ENCODE measurements around the gene KIF26B.

Gene KIF26B

DNA sequence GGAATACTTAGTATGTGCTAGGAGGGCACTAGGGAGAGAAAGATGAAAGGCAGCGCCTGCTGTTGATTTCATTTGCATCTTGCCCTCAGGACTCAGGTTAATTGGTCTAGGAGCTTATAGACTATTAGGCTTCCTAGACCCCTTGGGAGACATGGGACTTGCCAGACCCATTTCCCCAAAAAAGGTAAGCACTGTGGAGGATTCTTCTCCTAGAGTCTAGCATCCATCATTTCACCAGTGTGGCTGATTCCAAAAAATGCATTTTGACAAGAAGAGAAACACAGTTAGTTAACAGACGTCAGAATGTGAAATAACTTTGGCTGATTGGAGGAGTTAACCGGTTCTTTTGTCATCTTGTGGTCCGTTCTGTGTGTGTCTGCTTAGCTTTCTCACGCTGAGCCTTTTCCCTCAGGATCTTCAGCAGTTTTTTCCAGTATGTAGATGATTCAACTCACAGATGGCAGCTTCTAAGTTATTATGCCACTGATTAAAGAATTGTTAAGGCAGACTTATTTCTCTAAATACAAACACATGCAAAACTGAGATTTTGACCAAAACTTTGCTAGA is 108.8 kb downstream of the KIF26B start:
- Histone ChIP-seq H3K4me1 (ENCODE audit: control insufficient read depth, insufficient read depth, low read length) (no peaks in the 10 kb centered on the region), H3K27ac (ENCODE audit: low read depth, low read length) (no peak overlapping the region), H3K27me3 (ENCODE audit: control insufficient read depth, insufficient read depth, low read length) (no peaks in the 10 kb centered on the region), H3K4me3 (ENCODE audit: low read length) (no peak overlapping the region), H3K9ac (ENCODE audit: low read length) (no peak overlapping the region), H3K36me3 (ENCODE audit: control insufficient read depth, insufficient read depth, low read length) (no peaks in the 10 kb centered on the region)

DNA sequence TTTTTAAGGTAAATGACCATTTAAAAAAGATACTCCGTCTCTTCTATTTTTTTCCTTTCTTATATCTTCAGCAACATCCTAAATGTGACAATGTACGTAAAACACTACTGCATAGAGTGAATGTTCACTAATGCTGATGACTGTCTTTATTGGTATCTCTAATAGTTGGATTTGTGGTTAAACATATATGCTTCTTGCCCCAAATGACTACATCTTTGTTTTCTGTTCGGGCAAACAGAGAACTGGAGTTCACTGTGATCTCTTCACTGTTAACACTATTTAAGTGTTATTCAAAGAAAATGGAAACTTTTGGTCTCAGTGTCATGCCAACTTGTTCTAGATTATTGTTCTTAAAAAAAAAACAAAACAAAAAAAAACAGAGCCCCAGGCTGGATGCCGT is 109.4 kb downstream of the KIF26B start:
- Histone ChIP-seq H3K4me1 (ENCODE audit: control insufficient read depth, insufficient read depth, low read length) (no peaks in the 10 kb centered on the region), H3K27me3 (ENCODE audit: control insufficient read depth, insufficient read depth, low read length) (no peaks in the 10 kb centered on the region), H3K27ac (ENCODE audit: low read depth, low read length) (no peak overlapping the region), H3K4me3 (ENCODE audit: low read length) (no peak overlapping the region), H3K36me3 (ENCODE audit: control insufficient read depth, insufficient read depth, low read length) (no peaks in the 10 kb centered on the region), H3K9ac (ENCODE audit: low read length) (no peak overlapping the region)

DNA sequence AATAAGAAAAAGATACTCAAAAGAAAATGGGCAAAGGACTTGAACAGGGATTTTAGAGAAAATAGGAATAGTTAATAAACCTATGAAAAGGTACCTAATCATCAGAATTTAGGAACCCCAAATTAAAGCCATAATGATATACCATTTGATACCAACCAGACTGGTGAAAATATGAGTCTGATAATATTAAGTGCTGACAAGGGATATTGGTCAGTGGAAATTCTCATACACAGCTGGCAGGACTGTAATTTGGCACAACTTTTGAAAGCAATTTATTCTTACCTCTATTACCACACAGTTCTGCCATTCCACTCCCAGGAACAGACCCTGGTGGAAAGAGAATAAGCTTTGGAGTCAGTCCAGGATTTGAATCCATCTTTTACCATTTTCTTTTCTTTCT is 111.3 kb downstream of the KIF26B start:
- H3K9ac ChIP-seq (ENCODE audit: low read length): no peak overlapping the region
- no peak overlapping the region for H3K27ac ChIP-seq (ENCODE audit: low read depth, low read length)
- H3K4me1 ChIP-seq (ENCODE audit: control insufficient read depth, insufficient read depth, low read length): no peaks in the 10 kb centered on the region
- H3K36me3 ChIP-seq (ENCODE audit: control insufficient read depth, insufficient read depth, low read length): no peaks in the 10 kb centered on the region
- no peak overlapping the region for H3K4me3 ChIP-seq (ENCODE audit: low read length)
- no peaks in the 10 kb centered on the region for H3K27me3 ChIP-seq (ENCODE audit: control insufficient read depth, insufficient read depth, low read length)

DNA sequence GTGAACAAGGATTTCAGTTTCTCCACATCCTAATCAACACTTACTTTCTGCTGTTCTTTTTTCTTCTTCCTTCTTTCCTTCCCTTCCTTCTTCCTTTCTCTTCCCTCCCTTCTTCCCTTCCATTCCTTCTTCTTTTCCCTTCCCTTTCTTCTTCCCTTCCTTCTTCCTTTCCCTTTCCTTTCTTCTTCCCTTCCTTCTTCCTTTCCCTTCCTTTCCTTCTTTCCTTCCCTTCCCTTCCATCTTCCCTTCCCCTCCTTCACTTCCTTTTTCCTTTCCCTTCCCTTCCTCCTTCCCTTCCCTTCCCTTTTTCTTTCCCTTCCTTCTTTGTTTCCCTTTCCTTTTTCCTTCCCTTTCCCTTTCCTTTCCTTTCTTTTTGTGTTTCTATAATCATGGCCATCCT is 115.3 kb downstream of the KIF26B start:
- Histone ChIP-seq H3K9ac (ENCODE audit: low read length) (no peak overlapping the region), H3K27me3 (ENCODE audit: control insufficient read depth, insufficient read depth, low read length) (no peaks in the 10 kb centered on the region), H3K36me3 (ENCODE audit: control insufficient read depth, insufficient read depth, low read length) (no peaks in the 10 kb centered on the region), H3K27ac (ENCODE audit: low read depth, low read length) (no peak overlapping the region), H3K4me3 (ENCODE audit: low read length) (no peak overlapping the region), H3K4me1 (ENCODE audit: control insufficient read depth, insufficient read depth, low read length) (no peaks in the 10 kb centered on the region)

DNA sequence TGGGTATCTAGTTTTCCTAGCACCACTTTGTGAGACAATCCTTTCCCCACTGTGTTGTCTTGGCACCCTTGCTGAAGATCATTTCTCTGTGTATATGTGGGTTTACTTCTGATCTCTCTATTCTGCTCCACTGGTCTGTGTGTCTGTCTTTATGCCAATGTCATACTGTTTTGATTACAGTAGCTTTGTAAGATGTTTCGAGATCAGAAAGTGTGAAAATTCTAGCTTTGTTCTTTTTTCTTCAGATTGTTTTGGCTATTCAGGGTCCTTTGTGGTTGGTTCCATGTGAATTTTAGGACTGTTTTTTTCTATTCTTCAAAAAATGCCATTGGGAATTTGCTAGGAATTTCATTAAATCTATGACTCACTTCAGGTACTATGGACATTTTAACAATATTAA is 116.2 kb downstream of the KIF26B start:
- no peaks in the 10 kb centered on the region for H3K27me3 ChIP-seq (ENCODE audit: control insufficient read depth, insufficient read depth, low read length)
- no peak overlapping the region for H3K4me3 ChIP-seq (ENCODE audit: low read length)
- H3K4me1 ChIP-seq (ENCODE audit: control insufficient read depth, insufficient read depth, low read length): no peaks in the 10 kb centered on the region
- H3K9ac ChIP-seq (ENCODE audit: low read length): no peak overlapping the region
- no peak overlapping the region for H3K27ac ChIP-seq (ENCODE audit: low read depth, low read length)
- no peaks in the 10 kb centered on the region for H3K36me3 ChIP-seq (ENCODE audit: control insufficient read depth, insufficient read depth, low read length)

DNA sequence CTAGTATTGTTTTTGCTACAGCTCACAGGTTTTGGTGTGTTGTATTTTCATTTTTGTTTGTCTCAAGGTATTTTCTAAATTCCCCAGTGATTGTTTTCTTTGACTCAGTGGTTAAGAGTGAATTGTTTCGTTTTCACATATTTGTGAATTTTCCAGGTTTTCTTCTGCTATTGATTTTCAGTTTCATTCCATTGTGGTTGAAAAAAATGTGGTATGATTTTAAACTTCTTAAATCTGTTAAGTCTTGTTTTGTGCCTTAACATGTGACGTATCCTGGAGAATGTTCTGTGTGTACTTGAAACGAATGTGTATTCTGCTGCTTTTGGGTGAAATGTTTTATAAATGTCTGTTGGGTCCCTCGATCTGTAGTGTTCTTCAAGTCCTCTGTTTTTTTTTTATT is 117.9 kb downstream of the KIF26B start:
- Histone ChIP-seq H3K4me3 (ENCODE audit: low read length) (no peak overlapping the region), H3K27me3 (ENCODE audit: control insufficient read depth, insufficient read depth, low read length) (no peaks in the 10 kb centered on the region), H3K36me3 (ENCODE audit: control insufficient read depth, insufficient read depth, low read length) (no peaks in the 10 kb centered on the region), H3K4me1 (ENCODE audit: control insufficient read depth, insufficient read depth, low read length) (no peaks in the 10 kb centered on the region), H3K9ac (ENCODE audit: low read length) (no peak overlapping the region), H3K27ac (ENCODE audit: low read depth, low read length) (no peak overlapping the region)

DNA sequence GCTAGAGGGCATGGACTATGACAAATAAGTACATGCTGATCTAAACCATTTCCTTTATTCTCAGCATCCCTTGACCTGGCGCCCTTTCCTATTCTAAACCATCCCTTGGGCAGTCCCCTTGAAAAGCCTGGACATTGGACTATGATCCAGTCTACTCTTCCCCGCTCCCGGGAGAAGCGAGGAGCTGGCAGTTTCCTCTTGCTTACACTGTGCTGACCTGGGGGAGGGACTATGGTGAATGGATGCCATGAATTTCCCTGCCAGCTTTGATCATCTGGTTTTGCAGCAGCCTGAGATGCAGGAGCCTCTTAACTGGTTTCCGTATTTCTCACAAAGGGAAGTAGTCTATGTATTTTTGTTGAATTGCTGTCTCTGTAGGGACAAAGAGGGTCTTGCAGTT is 121.7 kb downstream of the KIF26B start:
- Histone ChIP-seq H3K9ac (ENCODE audit: low read length) (no peak overlapping the region), H3K27me3 (ENCODE audit: control insufficient read depth, insufficient read depth, low read length) (no peaks in the 10 kb centered on the region)

DNA sequence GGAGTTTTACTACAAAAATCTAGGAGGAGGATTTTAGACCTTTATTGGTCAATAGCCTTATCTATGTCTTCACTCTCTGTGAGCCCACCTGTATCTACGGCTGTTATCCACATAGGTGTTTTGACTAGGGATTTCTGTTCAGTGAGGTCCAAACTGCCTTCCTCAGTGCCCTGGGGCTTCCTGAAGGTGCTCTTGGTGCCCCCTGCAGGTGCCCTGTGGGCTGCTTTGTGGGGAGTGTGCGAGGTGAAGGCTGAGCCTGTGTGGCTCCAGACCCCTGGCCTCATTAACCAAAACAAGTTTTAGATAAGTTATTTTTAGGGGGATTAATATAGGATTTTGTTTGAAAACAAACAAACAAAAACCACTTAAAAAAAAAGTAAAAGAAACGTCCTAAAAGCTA is 122.5 kb downstream of the KIF26B start:
- no peaks in the 10 kb centered on the region for H3K27me3 ChIP-seq (ENCODE audit: control insufficient read depth, insufficient read depth, low read length)
- H3K27ac ChIP-seq (ENCODE audit: low read depth, low read length): no peak overlapping the region
- H3K4me3 ChIP-seq (ENCODE audit: low read length): no peak overlapping the region
- no peak overlapping the region for H3K9ac ChIP-seq (ENCODE audit: low read length)
- H3K36me3 ChIP-seq (ENCODE audit: control insufficient read depth, insufficient read depth, low read length): no peaks in the 10 kb centered on the region
- H3K4me1 ChIP-seq (ENCODE audit: control insufficient read depth, insufficient read depth, low read length): no peaks in the 10 kb centered on the region

More for the DNA sequence above, 121.7 kb downstream of the KIF26B start:
- H3K27ac ChIP-seq (ENCODE audit: low read depth, low read length): no peak overlapping the region
- H3K4me1 ChIP-seq (ENCODE audit: control insufficient read depth, insufficient read depth, low read length): no peaks in the 10 kb centered on the region
- no peaks in the 10 kb centered on the region for H3K36me3 ChIP-seq (ENCODE audit: control insufficient read depth, insufficient read depth, low read length)
- no peak overlapping the region for H3K4me3 ChIP-seq (ENCODE audit: low read length)

DNA sequence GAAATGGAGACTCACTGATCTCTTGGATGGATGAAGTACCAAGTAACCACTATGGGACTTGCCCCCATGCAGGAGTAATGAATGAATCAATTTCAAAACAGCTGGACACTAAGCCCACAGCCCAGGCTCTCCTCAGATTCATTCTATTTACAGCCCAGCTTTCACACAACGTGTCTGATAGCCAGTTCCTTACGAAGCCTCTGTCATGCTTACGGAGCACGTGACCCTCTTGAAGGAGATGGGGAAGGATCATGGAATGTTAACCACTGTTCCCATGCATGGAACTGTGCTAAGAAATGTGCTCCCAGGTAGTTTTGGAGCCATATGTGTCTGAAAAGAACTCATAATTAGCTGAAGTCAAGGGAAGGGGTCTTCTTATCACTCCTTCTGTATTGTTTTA is 124.1 kb downstream of the KIF26B start:
- H3K36me3 ChIP-seq (ENCODE audit: control insufficient read depth, insufficient read depth, low read length): no peaks in the 10 kb centered on the region
- no peaks in the 10 kb centered on the region for H3K27me3 ChIP-seq (ENCODE audit: control insufficient read depth, insufficient read depth, low read length)
- H3K27ac ChIP-seq (ENCODE audit: low read depth, low read length): no peak overlapping the region
- H3K9ac ChIP-seq (ENCODE audit: low read length): no peak overlapping the region
- no peak overlapping the region for H3K4me3 ChIP-seq (ENCODE audit: low read length)
- no peaks in the 10 kb centered on the region for H3K4me1 ChIP-seq (ENCODE audit: control insufficient read depth, insufficient read depth, low read length)

DNA sequence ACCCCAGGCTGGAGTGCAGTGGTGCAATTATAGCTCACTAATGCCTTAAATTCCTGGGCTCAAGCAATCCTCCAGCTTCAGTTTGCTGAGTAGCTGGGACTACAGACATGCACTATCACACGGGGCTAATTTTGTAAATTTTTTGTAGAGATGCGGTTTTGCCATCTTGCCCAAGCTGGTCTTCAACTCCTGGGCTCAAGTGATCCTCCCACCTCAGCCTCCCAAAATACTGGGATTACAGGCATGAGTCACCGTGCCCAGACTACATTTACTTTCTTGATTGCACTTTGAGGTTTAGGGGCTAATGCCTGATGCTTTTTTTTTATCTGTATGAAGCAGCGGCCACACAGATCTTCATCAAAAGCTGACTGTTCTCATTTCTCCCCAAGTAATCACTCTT is 124.6 kb downstream of the KIF26B start:
- Histone ChIP-seq H3K27ac (ENCODE audit: low read depth, low read length) (no peak overlapping the region), H3K27me3 (ENCODE audit: control insufficient read depth, insufficient read depth, low read length) (no peaks in the 10 kb centered on the region), H3K36me3 (ENCODE audit: control insufficient read depth, insufficient read depth, low read length) (no peaks in the 10 kb centered on the region), H3K9ac (ENCODE audit: low read length) (no peak overlapping the region), H3K4me1 (ENCODE audit: control insufficient read depth, insufficient read depth, low read length) (no peaks in the 10 kb centered on the region), H3K4me3 (ENCODE audit: low read length) (no peak overlapping the region)

DNA sequence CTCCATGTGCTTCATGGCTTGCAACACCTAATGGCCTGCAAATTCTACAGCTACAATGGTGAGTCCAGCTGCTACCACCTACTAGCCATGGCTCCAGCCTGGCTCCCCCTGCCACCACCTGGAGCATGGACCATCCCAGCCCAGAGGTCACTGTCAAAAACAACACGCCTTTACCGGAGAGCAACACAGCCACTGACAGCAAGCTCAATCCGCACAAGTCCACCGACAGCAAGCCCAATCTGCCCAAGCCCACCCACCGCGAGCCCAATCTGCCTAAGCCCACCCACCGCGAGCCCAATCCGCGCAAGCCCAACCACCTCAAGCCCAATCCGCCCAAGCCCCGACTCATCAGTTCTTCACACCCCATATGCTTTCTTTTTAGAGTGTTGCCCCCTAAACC is 128.2 kb downstream of the KIF26B start:
- Histone ChIP-seq H3K36me3 (ENCODE audit: control insufficient read depth, insufficient read depth, low read length) (no peaks in the 10 kb centered on the region), H3K27ac (ENCODE audit: low read depth, low read length) (no peak overlapping the region), H3K4me3 (ENCODE audit: low read length) (no peak overlapping the region), H3K9ac (ENCODE audit: low read length) (no peak overlapping the region), H3K4me1 (ENCODE audit: control insufficient read depth, insufficient read depth, low read length) (no peaks in the 10 kb centered on the region), H3K27me3 (ENCODE audit: control insufficient read depth, insufficient read depth, low read length) (no peaks in the 10 kb centered on the region)

DNA sequence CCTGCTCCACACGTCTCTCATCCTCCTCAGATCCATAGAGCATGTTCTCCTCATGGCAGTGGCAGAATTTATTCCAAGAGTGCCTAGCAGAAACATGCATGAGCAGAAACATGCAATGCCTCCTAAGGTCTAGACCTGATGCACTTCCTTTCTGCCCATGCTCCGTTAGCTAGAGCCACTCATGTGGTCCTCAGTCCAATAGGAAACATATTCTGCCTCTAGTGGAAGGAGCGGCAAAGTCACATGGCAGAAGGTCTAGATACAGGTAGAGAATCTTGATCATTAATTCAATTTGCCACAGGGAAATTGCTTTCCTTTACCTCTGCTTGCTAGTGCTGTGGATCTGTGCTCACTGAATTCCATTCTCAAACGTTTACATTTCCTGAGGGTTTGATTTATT is 130.4 kb downstream of the KIF26B start:
- no peak overlapping the region for H3K27ac ChIP-seq (ENCODE audit: low read depth, low read length)
- H3K9ac ChIP-seq (ENCODE audit: low read length): no peak overlapping the region
- H3K4me3 ChIP-seq (ENCODE audit: low read length): no peak overlapping the region

DNA sequence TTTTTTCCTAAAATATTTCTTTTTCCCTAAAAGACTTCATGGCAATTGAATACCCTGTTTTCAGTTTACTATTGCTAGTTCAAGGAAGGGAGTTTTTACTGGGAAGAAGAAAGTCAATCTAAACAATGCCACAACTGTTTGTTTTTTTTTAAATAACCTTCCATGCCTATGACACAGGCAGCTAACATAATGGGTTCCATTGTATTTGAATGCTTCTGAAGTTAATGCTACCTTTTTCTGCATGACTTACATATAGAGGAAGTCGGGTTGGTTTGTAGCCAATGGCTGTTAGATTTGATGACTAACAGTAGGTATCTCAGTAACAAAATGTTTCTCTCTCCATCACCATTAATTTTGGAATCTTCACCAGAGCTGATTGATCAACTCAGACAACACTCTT is 134.0 kb downstream of the KIF26B start:
- H3K4me3 ChIP-seq (ENCODE audit: low read length): no peak overlapping the region
- no peak overlapping the region for H3K27ac ChIP-seq (ENCODE audit: low read depth, low read length)
- H3K36me3 ChIP-seq (ENCODE audit: control insufficient read depth, insufficient read depth, low read length): no peaks in the 10 kb centered on the region
- no peaks in the 10 kb centered on the region for H3K4me1 ChIP-seq (ENCODE audit: control insufficient read depth, insufficient read depth, low read length)
- H3K27me3 ChIP-seq (ENCODE audit: control insufficient read depth, insufficient read depth, low read length): no peaks in the 10 kb centered on the region
- H3K9ac ChIP-seq (ENCODE audit: low read length): no peak overlapping the region

More for the DNA sequence above, 130.4 kb downstream of the KIF26B start:
- Histone ChIP-seq H3K36me3 (ENCODE audit: control insufficient read depth, insufficient read depth, low read length) (no peaks in the 10 kb centered on the region), H3K27me3 (ENCODE audit: control insufficient read depth, insufficient read depth, low read length) (no peaks in the 10 kb centered on the region), H3K4me1 (ENCODE audit: control insufficient read depth, insufficient read depth, low read length) (no peaks in the 10 kb centered on the region)
